Activated B cell treated with CpG ODN at 0.5 μM for 24 hours (primary cell): ENCODE measurements around the gene PRKACB. TPM values are rescaled to one million over a fixed set of nuclear protein-coding genes. Genes with fewer than 3 reads are reported as not detected.

Source experiments
- ATAC-seq: fragments of 200-7000 bp; cut with Tn5 transposase; one replicate; pipeline ENCODE4 v1.10.0; 2021; ENCODE audit warnings: low read depth, mild to moderate bottlenecking, moderate library complexity
- CTCF ChIA-PET: fragments of 350-600 bp; sonication (Branson Sonifier 250); formaldehyde crosslinking; loops from one replicate; lab custom pipeline; 2021; ENCODE audit warnings: antibody characterized with exemption; lab: Charles Lee
- POLR2A ChIA-PET: fragments of 350-600 bp; sonication (Branson Sonifier 250); formaldehyde crosslinking; loops from one replicate; lab custom pipeline; 2021; ENCODE audit warnings: antibody characterized with exemption; lab: Charles Lee
- DNase-seq: peaks from one replicate; pipeline ENCODE4 v3.0.0; 2022
- H3K27ac Mint-ChIP-seq: one replicate; pipeline ENCODE4 v1.8.0; 2020; ENCODE audit warnings: mixed read lengths
- H3K27me3 Mint-ChIP-seq: one replicate; pipeline ENCODE4 v1.8.0; 2021; ENCODE audit warnings: mixed read lengths
- H3K36me3 Mint-ChIP-seq: one replicate; pipeline ENCODE4 v1.8.0; 2021; ENCODE audit warnings: low read depth, mixed read lengths
- H3K4me1 Mint-ChIP-seq: one replicate; pipeline ENCODE4 v1.8.0; 2021; ENCODE audit warnings: mixed read lengths
- H3K4me3 Mint-ChIP-seq: one replicate; pipeline ENCODE4 v1.8.0; 2020; ENCODE audit warnings: mild to moderate bottlenecking, mixed read lengths
- H3K9me3 Mint-ChIP-seq: one replicate; pipeline ENCODE4 v1.8.0; 2020; ENCODE audit warnings: mixed read lengths
- intact Hi-C: fragments of 100-400 bp; cut with micrococcal nuclease; formaldehyde crosslinking; loops from one replicate; pipeline ENCODE4 v1.15.1; 2024
- total RNA-seq: library from RNA; stranded (reverse); gene quantifications from 2 replicates; pipeline ENCODE4 v1.2.3, GENCODE V29; 2022
- TF ChIP-seq, protein P1 (sequence below): fragments of 200-600 bp; IDR thresholded peaks from one replicate; pipeline ENCODE4 v1.8.0; 2022; ENCODE audit warnings: antibody characterized with exemption, mild to moderate bottlenecking

Gene PRKACB
- total RNA-seq, 1 donor from 2014 or later = 33.0 TPM

DNA sequence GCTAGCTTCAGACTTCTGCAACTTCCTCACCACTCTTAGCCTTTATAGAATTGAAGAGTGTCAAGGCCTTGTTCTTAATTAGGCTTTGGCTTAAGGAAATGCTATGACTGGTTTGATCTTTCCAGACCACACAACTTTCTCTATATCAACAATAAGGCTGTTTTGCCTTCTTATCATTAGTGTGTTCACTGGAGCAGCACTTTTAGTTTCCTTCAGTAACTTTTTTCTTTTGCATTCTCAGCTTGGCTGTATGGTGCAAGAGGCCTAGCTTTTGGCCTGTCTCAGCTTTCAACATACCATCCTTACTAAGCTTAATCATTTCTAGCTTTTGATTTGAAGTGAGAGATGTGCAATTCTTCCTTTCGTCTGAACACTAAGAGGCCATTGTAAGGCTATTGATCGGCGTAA lies 8.6 kb downstream of the PRKACB start:
- ChIA-PET CTCF (interaction anchor here (0.6 to 1.3 kb wide), 3 partner anchors 9 to 620 kb away, joined by 3 to 4 read pairs (median 3); partner anchors contain the start of gene PRKACB), POLR2A (interaction anchor here (0.6 to 1.4 kb wide), 6 partner anchors 8 to 421 kb away, joined by 3 to 10 read pairs (median 6); partner anchors contain the start of genes CTBS and PRKACB)
- Mint-ChIP-seq H3K36me3 (peaks cover 13% of the 10 kb centered on the region), H3K27ac (peak overlapping the region; percentile 84), H3K4me1 (peaks cover 84% of the 10 kb centered on the region), H3K4me3 (peak overlapping the region; percentile 50), H3K9me3 (peaks cover under 1% of the 10 kb centered on the region), H3K27me3 (no peaks in the 10 kb centered on the region)
- no peak for DNase-seq
- intact Hi-C loops = loop anchor here (2.0 kb wide), 1 partner anchor 14 kb away; no protein-coding TSS in a partner anchor
- ATAC-seq = peak; percentile 64
- TF ChIP-seq, protein P1, sequence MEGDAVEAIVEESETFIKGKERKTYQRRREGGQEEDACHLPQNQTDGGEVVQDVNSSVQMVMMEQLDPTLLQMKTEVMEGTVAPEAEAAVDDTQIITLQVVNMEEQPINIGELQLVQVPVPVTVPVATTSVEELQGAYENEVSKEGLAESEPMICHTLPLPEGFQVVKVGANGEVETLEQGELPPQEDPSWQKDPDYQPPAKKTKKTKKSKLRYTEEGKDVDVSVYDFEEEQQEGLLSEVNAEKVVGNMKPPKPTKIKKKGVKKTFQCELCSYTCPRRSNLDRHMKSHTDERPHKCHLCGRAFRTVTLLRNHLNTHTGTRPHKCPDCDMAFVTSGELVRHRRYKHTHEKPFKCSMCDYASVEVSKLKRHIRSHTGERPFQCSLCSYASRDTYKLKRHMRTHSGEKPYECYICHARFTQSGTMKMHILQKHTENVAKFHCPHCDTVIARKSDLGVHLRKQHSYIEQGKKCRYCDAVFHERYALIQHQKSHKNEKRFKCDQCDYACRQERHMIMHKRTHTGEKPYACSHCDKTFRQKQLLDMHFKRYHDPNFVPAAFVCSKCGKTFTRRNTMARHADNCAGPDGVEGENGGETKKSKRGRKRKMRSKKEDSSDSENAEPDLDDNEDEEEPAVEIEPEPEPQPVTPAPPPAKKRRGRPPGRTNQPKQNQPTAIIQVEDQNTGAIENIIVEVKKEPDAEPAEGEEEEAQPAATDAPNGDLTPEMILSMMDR = no peak

DNA sequence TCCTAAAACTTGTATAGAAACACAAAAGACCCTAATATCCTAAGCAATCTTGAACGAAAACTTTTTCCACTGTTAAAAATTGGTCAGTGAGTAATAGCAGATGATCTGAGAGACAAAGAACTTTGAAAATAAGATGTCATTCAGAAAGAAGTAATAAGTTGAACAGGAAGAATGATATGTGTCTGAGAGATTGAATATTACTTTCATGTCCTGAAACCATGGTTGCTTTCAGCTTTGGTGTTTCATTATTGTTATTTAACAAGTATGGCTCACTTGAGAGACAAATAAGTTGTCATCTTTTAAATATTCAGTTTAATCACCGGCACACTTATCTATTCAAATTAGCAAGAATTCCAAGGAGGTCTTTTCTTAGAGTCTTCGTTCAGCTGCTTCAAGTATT lies 11.4 kb downstream of the PRKACB start:
- Mint-ChIP-seq H3K4me1 (peaks cover 84% of the 10 kb centered on the region), H3K27ac (peak overlapping the region; percentile 37), H3K4me3 (no peak overlapping the region), H3K27me3 (no peaks in the 10 kb centered on the region), H3K9me3 (peaks cover 4% of the 10 kb centered on the region), H3K36me3 (peaks cover 23% of the 10 kb centered on the region)
- DNase-seq (no peak), ATAC-seq (no peak)
- ChIA-PET CTCF (interaction anchor here (1.2 kb wide), 1 partner anchor 11 kb away, joined by 3 read pairs; the partner anchor contains the start of gene PRKACB), POLR2A (interaction anchor here (0.8 to 1.4 kb wide), 2 partner anchors 9 to 538 kb away, joined by 3 to 4 read pairs; no protein-coding TSS in a partner anchor)
- TF ChIP-seq, protein P1 = no peak
- intact Hi-C loops = loop anchor here (5.0 kb wide), 3 partner anchors 147 to 1122 kb away; partner anchors contain the start of genes BCL10, GNG5, SAMD13 and SPATA1

DNA sequence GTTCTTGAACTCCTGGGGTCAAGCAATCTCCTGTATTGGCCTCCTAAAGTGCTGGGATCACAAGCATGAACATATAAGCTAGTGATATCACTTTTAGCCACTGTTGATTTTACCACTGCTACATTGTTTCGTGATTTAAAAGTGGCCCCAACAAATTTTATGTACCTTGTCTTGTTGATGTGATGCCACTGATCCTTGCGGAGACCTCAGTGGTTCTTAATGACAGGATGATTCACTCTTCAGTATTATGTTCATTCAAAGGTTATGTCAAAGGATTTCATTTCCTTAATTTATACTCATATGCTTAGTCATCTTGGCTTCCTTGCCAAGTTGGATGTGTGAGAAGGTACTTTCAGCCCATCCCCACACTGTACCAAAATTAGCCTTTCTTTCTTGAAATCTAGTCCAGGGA lies 12.1 kb downstream of the PRKACB start:
- Mint-ChIP-seq H3K4me1 (peaks cover 83% of the 10 kb centered on the region), H3K27me3 (no peaks in the 10 kb centered on the region), H3K27ac (peak overlapping the region; percentile 15), H3K4me3 (no peak overlapping the region), H3K36me3 (peaks cover 23% of the 10 kb centered on the region), H3K9me3 (peaks cover 4% of the 10 kb centered on the region)
- ChIA-PET POLR2A (interaction anchor here (0.8 to 1.4 kb wide), 2 partner anchors 10 to 537 kb away, joined by 3 to 4 read pairs; no protein-coding TSS in a partner anchor), CTCF (interaction anchor here (1.2 kb wide), 1 partner anchor 12 kb away, joined by 3 read pairs; the partner anchor contains the start of gene PRKACB)
- DNase-seq (no peak), ATAC-seq (peak; percentile 76)
- TF ChIP-seq, protein P1 = no peak
- intact Hi-C loops = loop anchor here (1.0 to 5.0 kb wide), 5 partner anchors 8 to 1121 kb away; partner anchors contain the start of genes BCL10, GNG5, SAMD13 and SPATA1

DNA sequence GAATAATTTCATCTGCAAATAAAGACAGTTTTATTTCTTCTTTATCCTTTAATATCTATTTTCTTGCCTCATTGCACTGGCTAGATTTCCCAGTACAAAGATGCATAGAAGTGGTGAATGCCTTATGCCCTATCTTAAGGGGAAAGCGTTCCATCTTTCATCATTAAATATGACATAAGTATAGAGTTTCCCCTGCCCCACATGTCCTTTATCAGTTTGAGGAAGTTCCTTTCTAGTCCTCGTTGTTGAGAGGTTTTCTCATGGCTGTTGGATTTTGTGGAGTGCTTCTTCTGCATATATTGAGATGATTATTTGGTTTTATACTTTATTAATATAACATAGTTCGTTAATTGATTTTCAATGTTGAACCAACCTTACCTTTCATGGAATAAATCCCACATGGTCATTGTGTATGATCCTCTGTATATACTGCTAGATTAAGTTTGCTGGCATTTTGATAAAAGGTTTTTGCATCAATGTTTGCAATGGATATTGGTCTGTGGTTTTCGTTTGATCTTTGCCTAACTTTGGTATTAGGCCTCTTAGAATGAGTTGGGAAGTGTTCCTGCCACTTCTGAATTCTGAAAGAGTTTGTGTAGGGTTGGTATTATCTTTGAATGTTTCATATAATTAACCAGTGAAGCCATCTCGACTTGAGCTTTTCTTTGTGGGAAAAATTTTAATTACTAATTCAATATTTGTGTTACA lies 15.6 kb downstream of the PRKACB start:
- Mint-ChIP-seq H3K36me3 (peaks cover 16% of the 10 kb centered on the region), H3K9me3 (peaks cover 4% of the 10 kb centered on the region), H3K27me3 (no peaks in the 10 kb centered on the region), H3K27ac (no peak overlapping the region), H3K4me1 (peaks cover 78% of the 10 kb centered on the region), H3K4me3 (no peak overlapping the region)
- ChIA-PET CTCF (no interaction called here), POLR2A (no interaction called here)
- ATAC-seq = no peak
- TF ChIP-seq, protein P1 = no peak
- DNase-seq = no peak
- intact Hi-C loops = loop anchor here (5.0 kb wide), 4 partner anchors 113 to 1118 kb away; partner anchors contain the start of genes BCL10, GNG5, SAMD13 and SPATA1
